Transverse colon (tissue), 4 donors: ENCODE measurements around the gene TUT7. TPM values are rescaled to one million over a fixed set of nuclear protein-coding genes. Genes with fewer than 3 reads are reported as not detected.

Experiments used
- DNase-seq: peaks from one replicate; pipeline ENCODE4 v3.0.0-alpha.2; 2019
- H3K27ac ChIP-seq, 4 donors: fragments of 200-600 bp; sonication (generic); 2 replicates each; pipeline ENCODE4 v1.5.1; 2016 to 2018; ENCODE audit warnings: inconsistent platforms in 4 of 4
- H3K27me3 ChIP-seq: fragments of 200-600 bp; sonication (generic); 2 replicates; pipeline ENCODE4 v1.5.1; 2017; ENCODE audit warnings: inconsistent platforms
- H3K36me3 ChIP-seq, 4 donors: fragments of 200-600 bp; sonication (generic); 2 replicates each; pipeline ENCODE4 v1.5.1; 2017 to 2019; ENCODE audit warnings: inconsistent platforms in 4 of 4
- H3K4me1 ChIP-seq, 4 donors: fragments of 200-600 bp; sonication (generic); 2 replicates each; pipeline ENCODE4 v1.5.1; 2017 to 2020; ENCODE audit warnings: inconsistent platforms in 4 of 4
- H3K4me3 ChIP-seq, 4 donors: fragments of 200-600 bp; sonication (generic); 1 replicate in 1 of 4; 2 replicates in 3 of 4; pipeline versions ENCODE4 v1.5.1 to v1.6.1; 2017 to 2019; ENCODE audit warnings: inconsistent platforms in 4 of 4
- H3K9me3 ChIP-seq, 2 donors: fragments of 200-600 bp; sonication (generic); 2 replicates each; pipeline ENCODE4 v1.5.1; 2017 to 2019; ENCODE audit warnings: inconsistent platforms in 2 of 2
- EP300 ChIP-seq: sonication (generic); formaldehyde crosslinking; IDR thresholded peaks from one replicate; pipeline ENCODE4 v1.6.1; 2017; ENCODE audit warnings: antibody characterized with exemption, low read depth
- POLR2A ChIP-seq: fragments of 450-650 bp; IDR thresholded peaks from one replicate; pipeline ENCODE4 v1.6.1; 2016; ENCODE audit warnings: antibody characterized with exemption, mild to moderate bottlenecking, moderate library complexity
- POLR2AphosphoS5 ChIP-seq, 3 donors: sonication (generic); formaldehyde crosslinking; IDR thresholded peaks; one replicate each; pipeline ENCODE4 v1.6.1; 2016; ENCODE audit warnings: antibody characterized with exemption in 3 of 3
- WGBS, 2 donors: methylation state at CpG; one replicate each; pipeline ENCODE4 v1.1.5; 2018; ENCODE audit warnings: low coverage in 1 of 2; 5-methylcytosine and 5-hydroxymethylcytosine counted together
- in situ Hi-C, 4 donors: fragments of 200-750 bp; cut with MboI; loops; one replicate each; pipeline versions ENCODE4 v1.15.0 to v1.15.1; 2017; ENCODE audit warnings: low sequenced_read_pairs in 3 of 4, low pct_ligation_motif_present in 1 of 4, low pct_unique_long_range_greater_than_20kb in 1 of 4
- intact Hi-C: fragments of 100-400 bp; cut with DNase I; formaldehyde crosslinking; loops from one replicate; pipeline ENCODE4 v1.15.1; 2023; ENCODE audit warnings: low total_unique reads
- total RNA-seq, 4 donors: library from RNA; depleted of rRNA; stranded (reverse); fragments of >200 nt; gene quantifications; one replicate each; pipeline ENCODE4 v1.1.0, GENCODE V29; 2016
- TF ChIP-seq, protein P1 (sequence below), 5 experiments: fragments of 200-600 bp in 3 of 5; fragments of 450-650 bp in 2 of 5; sonication (generic) in 3 of 5; IDR thresholded peaks; 1 replicate in 2 of 5; 2 replicates in 3 of 5; pipeline ENCODE4 v1.5.1; 2016 to 2017; ENCODE audit warnings: antibody characterized with exemption in 5 of 5, inconsistent platforms in 3 of 5, mild to moderate bottlenecking in 2 of 5, moderate library complexity in 1 of 5

The TUT7 gene
- total RNA-seq, 4 donors from 2014 or later: 29.5 to 72.9 (median 43.0) TPM

DNA sequence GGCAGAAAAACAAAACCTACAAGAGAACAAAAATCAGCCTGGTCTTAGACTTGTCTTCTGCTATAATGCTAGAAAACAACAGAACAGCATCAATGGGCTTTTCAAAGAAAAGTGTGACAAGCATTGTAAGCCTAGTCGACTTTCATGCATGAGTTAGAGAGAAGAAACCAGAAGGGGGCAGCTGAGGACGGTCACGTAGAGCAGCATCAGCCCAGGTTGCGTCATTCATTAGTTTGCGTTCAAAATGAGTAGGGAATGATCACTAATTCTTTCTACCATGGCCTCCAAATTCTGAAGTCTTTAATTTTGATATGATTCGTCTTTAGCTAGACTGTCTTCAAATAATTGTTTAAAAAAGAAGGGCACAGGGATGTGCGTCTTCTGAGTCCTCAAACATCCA is 67.2 kb downstream of the TUT7 start:
- Histone ChIP-seq H3K9me3 (no peaks in the 10 kb centered on the region), H3K27ac (no peak overlapping the region), H3K4me3 (no peak overlapping the region), H3K36me3 (peaks cover 0 to 15% (median 2%) of the 10 kb centered on the region in 4 donors), H3K4me1 (peaks cover 5 to 6% (median 5%) of the 10 kb centered on the region in 4 donors), H3K27me3 (no peaks in the 10 kb centered on the region)
- no peak for DNase-seq
- in situ Hi-C loops: loop anchor here in 1 of 4 donors (25.0 kb wide), 1 partner anchor 350 kb away; the partner anchor contains the start of gene NAA35
- intact Hi-C loops: no loop called here
- TF ChIP-seq EP300 (no peak), POLR2A (no peak), POLR2AphosphoS5 (IDR thresholded peaks at IDR 0.05) (no peak)
- TF ChIP-seq, protein P1, sequence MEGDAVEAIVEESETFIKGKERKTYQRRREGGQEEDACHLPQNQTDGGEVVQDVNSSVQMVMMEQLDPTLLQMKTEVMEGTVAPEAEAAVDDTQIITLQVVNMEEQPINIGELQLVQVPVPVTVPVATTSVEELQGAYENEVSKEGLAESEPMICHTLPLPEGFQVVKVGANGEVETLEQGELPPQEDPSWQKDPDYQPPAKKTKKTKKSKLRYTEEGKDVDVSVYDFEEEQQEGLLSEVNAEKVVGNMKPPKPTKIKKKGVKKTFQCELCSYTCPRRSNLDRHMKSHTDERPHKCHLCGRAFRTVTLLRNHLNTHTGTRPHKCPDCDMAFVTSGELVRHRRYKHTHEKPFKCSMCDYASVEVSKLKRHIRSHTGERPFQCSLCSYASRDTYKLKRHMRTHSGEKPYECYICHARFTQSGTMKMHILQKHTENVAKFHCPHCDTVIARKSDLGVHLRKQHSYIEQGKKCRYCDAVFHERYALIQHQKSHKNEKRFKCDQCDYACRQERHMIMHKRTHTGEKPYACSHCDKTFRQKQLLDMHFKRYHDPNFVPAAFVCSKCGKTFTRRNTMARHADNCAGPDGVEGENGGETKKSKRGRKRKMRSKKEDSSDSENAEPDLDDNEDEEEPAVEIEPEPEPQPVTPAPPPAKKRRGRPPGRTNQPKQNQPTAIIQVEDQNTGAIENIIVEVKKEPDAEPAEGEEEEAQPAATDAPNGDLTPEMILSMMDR (IDR thresholded peaks at IDR 0.05): no peak
- 66 to 73% methylated on average over 7 of the region's 7 CpGs for WGBS, 2 donors

DNA sequence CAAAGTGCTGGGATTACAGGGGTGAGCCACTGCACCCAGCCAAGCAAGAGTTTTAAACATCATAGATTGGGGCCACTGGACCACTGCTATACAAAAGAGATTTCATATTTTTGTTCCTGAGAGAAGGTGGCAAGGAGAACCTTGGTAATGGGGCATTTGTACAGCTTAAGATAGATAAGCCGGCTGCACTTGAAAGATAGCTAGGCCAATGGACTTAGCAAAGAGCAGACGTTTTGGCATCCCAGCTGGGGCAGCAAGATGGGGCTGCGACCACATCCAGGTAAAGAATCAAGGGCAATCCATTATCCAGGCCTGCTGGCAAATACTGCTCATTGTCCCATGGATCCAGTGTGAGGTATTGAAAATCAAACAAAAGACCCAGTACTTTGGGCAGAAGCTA is 67.9 kb downstream of the TUT7 start:
- in situ Hi-C loops: loop anchor here in 1 of 4 donors (25.0 kb wide), 1 partner anchor 349 kb away; the partner anchor contains the start of gene NAA35
- TF ChIP-seq POLR2AphosphoS5 (IDR thresholded peaks at IDR 0.05) (no peak), EP300 (no peak), POLR2A (no peak)
- TF ChIP-seq, protein P1 (IDR thresholded peaks at IDR 0.05): no peak
- Histone ChIP-seq H3K27ac (no peak overlapping the region), H3K36me3 (peaks cover 0 to 15% (median 2%) of the 10 kb centered on the region in 4 donors), H3K9me3 (no peaks in the 10 kb centered on the region), H3K4me1 (peaks cover 5 to 8% (median 8%) of the 10 kb centered on the region in 4 donors), H3K27me3 (no peaks in the 10 kb centered on the region), H3K4me3 (no peak overlapping the region)
- DNase-seq: no peak
- intact Hi-C loops: no loop called here
- 70% methylated on average over 3 of the region's 3 CpGs; no CpG with 5 or more reads in 1 of the 2 donors for WGBS, 2 donors

DNA sequence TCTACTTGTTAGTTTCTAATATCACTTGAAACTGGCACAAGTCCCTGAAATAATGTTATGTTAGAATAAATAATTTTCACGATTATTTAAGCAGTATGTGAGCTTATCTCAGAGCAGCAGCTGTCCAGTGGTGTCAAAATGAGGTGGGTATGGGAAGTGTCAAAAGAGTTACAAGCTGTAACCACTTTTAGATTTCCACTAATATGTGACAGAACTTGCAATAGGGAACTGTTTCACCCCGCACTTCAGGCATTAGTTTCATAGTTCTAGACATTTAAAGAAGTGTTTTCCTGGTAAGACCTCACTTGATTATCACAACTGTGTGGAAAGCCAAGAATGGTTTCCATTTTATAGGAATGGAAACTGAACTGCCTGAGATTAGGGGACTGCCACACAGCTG is 68.9 kb downstream of the TUT7 start:
- TF ChIP-seq POLR2A: no peak
- TF ChIP-seq, protein P1 (IDR thresholded peaks at IDR 0.05): no peak
- no peak for TF ChIP-seq EP300
- no peak for TF ChIP-seq POLR2AphosphoS5 (IDR thresholded peaks at IDR 0.05)
- peaks cover 11 to 17% (median 16%) of the 10 kb centered on the region in 4 donors for H3K4me1 ChIP-seq
- no peak overlapping the region for H3K4me3 ChIP-seq
- intact Hi-C loops: no loop called here
- H3K36me3 ChIP-seq: peaks cover 0 to 9% (median 2%) of the 10 kb centered on the region in 4 donors
- H3K27ac ChIP-seq: no peak overlapping the region
- no peak for DNase-seq
- 66 to 80% methylated on average over 2 of the region's 2 CpGs for WGBS, 2 donors
- H3K27me3 ChIP-seq: no peaks in the 10 kb centered on the region
- H3K9me3 ChIP-seq: no peaks in the 10 kb centered on the region
- in situ Hi-C loops: loop anchor here in 1 of 4 donors (25.0 kb wide), 1 partner anchor 348 kb away; the partner anchor contains the start of gene NAA35

GRCh38 chr9:86282979-86283535 is 71.2 kb downstream of the TUT7 start:
- Histone ChIP-seq H3K27ac (peak overlapping the region; percentile 96 to 99 (median 97)), H3K4me1 (peaks cover 15 to 25% (median 22%) of the 10 kb centered on the region in 4 donors), H3K27me3 (no peaks in the 10 kb centered on the region), H3K9me3 (no peaks in the 10 kb centered on the region), H3K4me3 (peak overlapping the region; percentile 64 to 89 (median 78)), H3K36me3 (peaks cover 0 to 3% (median 0%) of the 10 kb centered on the region in 4 donors)
- WGBS, 2 donors: 11 to 15% methylated on average over 4 to 12 of the region's 12 CpGs
- no peak for DNase-seq
- intact Hi-C loops (no loop called here), in situ Hi-C loops (loop anchor here in 1 of 4 donors (25.0 kb wide), 1 partner anchor 346 kb away; the partner anchor contains the start of gene NAA35)
- TF ChIP-seq, protein P1 (IDR thresholded peaks at IDR 0.05): no peak
- TF ChIP-seq EP300 (no peak), POLR2A (no peak), POLR2AphosphoS5 (IDR thresholded peaks at IDR 0.05) (no peak)
